GM12878 (cell line): Measurements from ENCODE around the gene THADA.

Experiments used
- ATF3 ChIP-seq: IDR thresholded peaks from 2 replicates; pipeline ENCODE4 v1.6.1; 2011; ENCODE audit warnings: low read depth, mild to moderate bottlenecking, low read length, moderate library complexity, borderline replicate concordance; ENCODE audit errors: extremely low read depth
- CTCF ChIP-seq, 3 experiments: IDR thresholded peaks in 2 of 3; conservative IDR thresholded peaks in 1 of 3; 2 replicates each; pipeline ENCODE4 v1.5.1; 2011; ENCODE audit warnings: low read depth in 3 of 3, low read length in 3 of 3, mild to moderate bottlenecking in 3 of 3, control low read depth in 2 of 3, moderate library complexity in 2 of 3, inconsistent platforms in 1 of 3, mixed read lengths in 1 of 3; ENCODE audit not compliant: control insufficient read depth in 2 of 3, insufficient read depth in 1 of 3; ENCODE audit errors: extremely low read depth in 1 of 3
- E2F4 ChIP-seq: IDR thresholded peaks from 2 replicates; pipeline ENCODE4 v1.6.1; 2012; ENCODE audit warnings: low read depth, low read length, improper control_type of control experiment
- EED ChIP-seq: sonication (generic); IDR thresholded peaks from 2 replicates; pipeline ENCODE4 v1.6.1; 2016; ENCODE audit warnings: antibody characterized with exemption, low read depth
- ELK1 ChIP-seq: IDR thresholded peaks from 2 replicates; pipeline ENCODE4 v1.6.1; 2012; ENCODE audit warnings: low read depth, low read length, improper control_type of control experiment
- KDM1A ChIP-seq: fragments of 200-600 bp; sonication (generic); IDR thresholded peaks from 2 replicates; pipeline ENCODE4 v1.6.1; 2016; ENCODE audit warnings: borderline replicate concordance
- NFIC ChIP-seq: IDR thresholded peaks from 2 replicates; pipeline ENCODE4 v1.6.1; 2012; ENCODE audit warnings: low read depth, mild to moderate bottlenecking, inconsistent platforms, low read length, moderate library complexity
- POLR2A ChIP-seq: IDR thresholded peaks from 2 replicates; pipeline ENCODE4 v1.6.1; 2011; ENCODE audit warnings: low read depth, mild to moderate bottlenecking, low read length
- POLR2AphosphoS5 ChIP-seq: IDR thresholded peaks from 2 replicates; pipeline ENCODE4 v1.6.1; 2011; ENCODE audit warnings: mild to moderate bottlenecking, low read length, inconsistent platforms
- REST ChIP-seq: IDR thresholded peaks from 2 replicates; pipeline ENCODE4 v1.6.1; 2012; ENCODE audit warnings: mild to moderate bottlenecking, low read depth, low read length
- SUZ12 ChIP-seq: fragments of 200-600 bp; sonication (generic); IDR thresholded peaks from one replicate; pipeline ENCODE4 v1.6.1; 2018; ENCODE audit warnings: antibody characterized with exemption, mild to moderate bottlenecking; ENCODE audit not compliant: unreplicated experiment
- TAF1 ChIP-seq: IDR thresholded peaks from 2 replicates; pipeline ENCODE4 v1.6.1; 2011; ENCODE audit warnings: mild to moderate bottlenecking, low read depth, low read length, borderline replicate concordance
- ZNF274 ChIP-seq: IDR thresholded peaks from one replicate; pipeline ENCODE4 v1.8.0; 2011; ENCODE audit not compliant: insufficient read length, insufficient read depth

GRCh38 chr2:43610361-43610760, 14.5 kb upstream of the THADA start:
- TF ChIP-seq REST, result no peak
- no peak for TF ChIP-seq EED
- TF ChIP-seq ATF3, result no peak
- TF ChIP-seq CTCF (IDR thresholded peaks at IDR 0.05 in 2 of 3, conservative IDR thresholded peaks at IDR 0.05 in 1 of 3; ENCODE audit: control insufficient read depth in 2 of 3, extremely low read depth in 1 of 3, insufficient read depth in 1 of 3, low read depth in 3 of 3, low read length in 3 of 3), result no peak
- no peak for TF ChIP-seq POLR2A
- TF ChIP-seq E2F4, result no peak
- TF ChIP-seq ELK1, result no peak
- TF ChIP-seq NFIC, result no peak
- TF ChIP-seq KDM1A, result no peak
- no peak for TF ChIP-seq ZNF274
- no peak for TF ChIP-seq POLR2AphosphoS5
- TF ChIP-seq SUZ12, result no peak
- TF ChIP-seq TAF1, result no peak
